GM12878 (cell line): ENCODE results near the gene NID1. TPM values are rescaled to one million over a fixed set of nuclear protein-coding genes. Genes with fewer than 3 reads are reported as not detected.

Experiments
- BHLHE40 ChIP-seq, 2 experiments: fragments of 450-650 bp in 1 of 2; IDR thresholded peaks; 2 replicates each; pipeline ENCODE4 v1.6.1; 2011 to 2017; ENCODE audit warnings: low read depth in 2 of 2, borderline replicate concordance in 1 of 2, improper control_type of control experiment in 1 of 2, low read length in 1 of 2, mild to moderate bottlenecking in 1 of 2
- CEBPB ChIP-seq, 2 experiments: fragments of 150-350 bp in 1 of 2; IDR thresholded peaks; 2 replicates each; pipeline ENCODE4 v1.6.1; 2012 to 2014; ENCODE audit warnings: low read depth in 2 of 2, low read length in 2 of 2, borderline replicate concordance in 1 of 2, inconsistent platforms in 1 of 2
- CHD2 ChIP-seq: IDR thresholded peaks from 2 replicates; pipeline ENCODE4 v1.6.1; 2011; ENCODE audit warnings: low read depth, low read length, improper control_type of control experiment, borderline replicate concordance
- DPF2 ChIP-seq: fragments of 450-650 bp; IDR thresholded peaks from 2 replicates; pipeline ENCODE4 v1.6.1; 2017; ENCODE audit warnings: mild to moderate bottlenecking
- ETV6 ChIP-seq, 2 experiments: fragments of 450-650 bp in 1 of 2; IDR thresholded peaks in 1 of 2; conservative IDR thresholded peaks in 1 of 2; 2 replicates each; pipeline ENCODE4 v1.6.1; 2014; ENCODE audit warnings: antibody characterized with exemption in 1 of 2, borderline replicate concordance in 1 of 2, low read depth in 1 of 2, mild to moderate bottlenecking in 1 of 2, moderate library complexity in 1 of 2
- FOXK2 ChIP-seq: fragments of 450-650 bp; IDR thresholded peaks from 2 replicates; pipeline ENCODE4 v1.6.1; 2017; ENCODE audit warnings: mild to moderate bottlenecking, moderate library complexity
- HDGF ChIP-seq: fragments of 450-650 bp; IDR thresholded peaks from 2 replicates; pipeline ENCODE4 v1.6.1; 2016; ENCODE audit warnings: antibody characterized with exemption
- IKZF2 ChIP-seq, 2 experiments: fragments of 450-650 bp; IDR thresholded peaks; 2 replicates each; pipeline ENCODE4 v1.6.1; 2017; ENCODE audit warnings: mild to moderate bottlenecking in 2 of 2, moderate library complexity in 2 of 2
- IRF3 ChIP-seq: fragments of 450-650 bp; IDR thresholded peaks from 2 replicates; pipeline ENCODE4 v1.6.1; 2014; ENCODE audit warnings: mild to moderate bottlenecking
- IRF5 ChIP-seq: fragments of 450-650 bp; IDR thresholded peaks from 2 replicates; pipeline ENCODE4 v1.6.1; 2017; ENCODE audit warnings: borderline replicate concordance
- JUNB ChIP-seq: IDR thresholded peaks from 2 replicates; pipeline ENCODE4 v1.6.1; 2016; ENCODE audit warnings: antibody characterized with exemption, mild to moderate bottlenecking
- JUND ChIP-seq: IDR thresholded peaks from 2 replicates; pipeline ENCODE4 v1.6.1; 2012; ENCODE audit warnings: low read depth, mild to moderate bottlenecking, low read length, improper control_type of control experiment, moderate library complexity
- KDM1A ChIP-seq: fragments of 200-600 bp; sonication (generic); IDR thresholded peaks from 2 replicates; pipeline ENCODE4 v1.6.1; 2016; ENCODE audit warnings: borderline replicate concordance
- MXI1 ChIP-seq: fragments of 150-350 bp; IDR thresholded peaks from 2 replicates; pipeline ENCODE4 v1.6.1; 2011; ENCODE audit warnings: low read depth, mild to moderate bottlenecking, inconsistent platforms, low read length, improper control_type of control experiment
- MYB ChIP-seq: fragments of 150-350 bp; IDR thresholded peaks from 2 replicates; pipeline ENCODE4 v1.6.1; 2014; ENCODE audit warnings: mild to moderate bottlenecking, low read depth, low read length, borderline replicate concordance
- NFIC ChIP-seq: IDR thresholded peaks from 2 replicates; pipeline ENCODE4 v1.6.1; 2012; ENCODE audit warnings: low read depth, mild to moderate bottlenecking, inconsistent platforms, low read length, moderate library complexity
- NFYB ChIP-seq: IDR thresholded peaks from 2 replicates; pipeline ENCODE4 v1.6.1; 2011; ENCODE audit warnings: low read depth, mild to moderate bottlenecking, low read length, improper control_type of control experiment, moderate library complexity; ENCODE audit not compliant: insufficient read depth
- PML ChIP-seq: IDR thresholded peaks from 2 replicates; pipeline ENCODE4 v1.6.1; 2012; ENCODE audit warnings: low read length, inconsistent platforms
- SPI1 ChIP-seq: IDR thresholded peaks from 2 replicates; pipeline ENCODE4 v1.6.1; 2011; ENCODE audit warnings: low read depth, mild to moderate bottlenecking, low read length, moderate library complexity, borderline replicate concordance; ENCODE audit not compliant: insufficient read depth
- YY1 ChIP-seq: IDR thresholded peaks from 2 replicates; pipeline ENCODE4 v1.6.1; 2011; ENCODE audit warnings: low read depth, mild to moderate bottlenecking, low read length
- polyA plus RNA-seq, 11 experiments: library from polyadenylated mRNA; depleted of rRNA in 4 of 11; unstranded in 6 of 11; stranded (reverse) in 5 of 11; fragments of >200 nt; fragmentation: Nextera tagmentation in 4 of 11; fragmentation: Illumina TruSeq in 1 of 11; extraction: Ambion mirVana in 4 of 11; extraction: Trizol in 1 of 11; gene quantifications; 1 replicate in 1 of 11; 2 replicates in 10 of 11; pipeline versions ENCODE4 v1.2.1 to v1.2.3, GENCODE V29; 2011 to 2016; ENCODE audit warnings: inconsistent platforms in 2 of 11, missing spikeins in 2 of 11, low read depth in 1 of 11
- total RNA-seq, 4 experiments: library from RNA; depleted of rRNA in 3 of 4; stranded (reverse); fragments of >200 nt in 3 of 4; fragmentation: Illumina TruSeq in 1 of 4; extraction: Trizol in 1 of 4; gene quantifications; 2 replicates each; pipeline versions ENCODE4 v1.2.1 to v1.2.3, GENCODE V29; 2013 to 2021
- TF ChIP-seq, protein P1 (sequence below): fragments of 150-350 bp; IDR thresholded peaks from 2 replicates; pipeline ENCODE4 v1.6.1; 2016; ENCODE audit warnings: low read depth, low read length
- TF ChIP-seq, protein P2 (sequence below): IDR thresholded peaks from 2 replicates; pipeline ENCODE4 v1.6.1; 2011; ENCODE audit warnings: borderline replicate concordance, low read depth, mild to moderate bottlenecking, moderate library complexity, mixed read lengths, low read length; ENCODE audit not compliant: insufficient read depth; ENCODE audit errors: extremely low read length

NID1 gene
- total and polyA plus RNA-seq, 10 of the 15 experiments (the other 5 are each of a cell fraction or from before 2014, with no cell fraction given), result 4.2 to 25.7 (median 11.3) TPM

GRCh38 chr1:235938709-235939479 is 126.0 kb downstream of the NID1 start (continued):
- TF ChIP-seq KDM1A (no peak), CEBPB (IDR thresholded peaks at IDR 0.05; ENCODE audit: borderline replicate concordance in 1 of 2, low read depth in 2 of 2, low read length in 2 of 2) (peak in 1 of 2 experiments; percentile 34; a peak in 1 of 4 replicates), FOXK2 (no peak), MYB (no peak), HDGF (no peak), DPF2 (0 out of 2 replicates have a peak, but pooled peaks have one; percentile 17), SPI1 (0 out of 2 replicates have a peak, but pooled peaks have one; percentile 20), BHLHE40 (IDR thresholded peaks at IDR 0.05; ENCODE audit: borderline replicate concordance in 1 of 2, low read depth in 2 of 2, low read length in 1 of 2) (no peak), ETV6 (conservative IDR thresholded peaks at IDR 0.05 in 1 of 2, IDR thresholded peaks at IDR 0.05 in 1 of 2; ENCODE audit: borderline replicate concordance in 1 of 2, low read depth in 1 of 2) (no peak), IRF5 (no peak), NFYB (no peak), NFIC (0 out of 2 replicates have a peak, but pooled peaks have one; percentile 44), IRF3 (no peak), YY1 (no peak), IKZF2 (IDR thresholded peaks at IDR 0.05) (peak in 1 of 2 experiments; percentile 18; a peak in 1 of 4 replicates), JUND (no peak), PML (no peak), JUNB (no peak), CHD2 (no peak), MXI1 (no peak)
- TF ChIP-seq, protein P1, sequence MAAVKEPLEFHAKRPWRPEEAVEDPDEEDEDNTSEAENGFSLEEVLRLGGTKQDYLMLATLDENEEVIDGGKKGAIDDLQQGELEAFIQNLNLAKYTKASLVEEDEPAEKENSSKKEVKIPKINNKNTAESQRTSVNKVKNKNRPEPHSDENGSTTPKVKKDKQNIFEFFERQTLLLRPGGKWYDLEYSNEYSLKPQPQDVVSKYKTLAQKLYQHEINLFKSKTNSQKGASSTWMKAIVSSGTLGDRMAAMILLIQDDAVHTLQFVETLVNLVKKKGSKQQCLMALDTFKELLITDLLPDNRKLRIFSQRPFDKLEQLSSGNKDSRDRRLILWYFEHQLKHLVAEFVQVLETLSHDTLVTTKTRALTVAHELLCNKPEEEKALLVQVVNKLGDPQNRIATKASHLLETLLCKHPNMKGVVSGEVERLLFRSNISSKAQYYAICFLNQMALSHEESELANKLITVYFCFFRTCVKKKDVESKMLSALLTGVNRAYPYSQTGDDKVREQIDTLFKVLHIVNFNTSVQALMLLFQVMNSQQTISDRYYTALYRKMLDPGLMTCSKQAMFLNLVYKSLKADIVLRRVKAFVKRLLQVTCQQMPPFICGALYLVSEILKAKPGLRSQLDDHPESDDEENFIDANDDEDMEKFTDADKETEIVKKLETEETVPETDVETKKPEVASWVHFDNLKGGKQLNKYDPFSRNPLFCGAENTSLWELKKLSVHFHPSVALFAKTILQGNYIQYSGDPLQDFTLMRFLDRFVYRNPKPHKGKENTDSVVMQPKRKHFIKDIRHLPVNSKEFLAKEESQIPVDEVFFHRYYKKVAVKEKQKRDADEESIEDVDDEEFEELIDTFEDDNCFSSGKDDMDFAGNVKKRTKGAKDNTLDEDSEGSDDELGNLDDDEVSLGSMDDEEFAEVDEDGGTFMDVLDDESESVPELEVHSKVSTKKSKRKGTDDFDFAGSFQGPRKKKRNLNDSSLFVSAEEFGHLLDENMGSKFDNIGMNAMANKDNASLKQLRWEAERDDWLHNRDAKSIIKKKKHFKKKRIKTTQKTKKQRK, result no peak
- TF ChIP-seq, protein P2, sequence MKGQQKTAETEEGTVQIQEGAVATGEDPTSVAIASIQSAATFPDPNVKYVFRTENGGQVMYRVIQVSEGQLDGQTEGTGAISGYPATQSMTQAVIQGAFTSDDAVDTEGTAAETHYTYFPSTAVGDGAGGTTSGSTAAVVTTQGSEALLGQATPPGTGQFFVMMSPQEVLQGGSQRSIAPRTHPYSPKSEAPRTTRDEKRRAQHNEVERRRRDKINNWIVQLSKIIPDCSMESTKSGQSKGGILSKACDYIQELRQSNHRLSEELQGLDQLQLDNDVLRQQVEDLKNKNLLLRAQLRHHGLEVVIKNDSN, result no peak
